ENCODE results near the gene G0S2. TPM values are rescaled to one million over a fixed set of nuclear protein-coding genes. Genes with fewer than 3 reads are reported as not detected.

G0S2 gene
- total and polyA plus RNA-seq, 2 of the 8 experiments (the other 6 are each of a cell fraction or from before 2014, with no cell fraction given), result 1.0 to 1.7 TPM

DNA sequence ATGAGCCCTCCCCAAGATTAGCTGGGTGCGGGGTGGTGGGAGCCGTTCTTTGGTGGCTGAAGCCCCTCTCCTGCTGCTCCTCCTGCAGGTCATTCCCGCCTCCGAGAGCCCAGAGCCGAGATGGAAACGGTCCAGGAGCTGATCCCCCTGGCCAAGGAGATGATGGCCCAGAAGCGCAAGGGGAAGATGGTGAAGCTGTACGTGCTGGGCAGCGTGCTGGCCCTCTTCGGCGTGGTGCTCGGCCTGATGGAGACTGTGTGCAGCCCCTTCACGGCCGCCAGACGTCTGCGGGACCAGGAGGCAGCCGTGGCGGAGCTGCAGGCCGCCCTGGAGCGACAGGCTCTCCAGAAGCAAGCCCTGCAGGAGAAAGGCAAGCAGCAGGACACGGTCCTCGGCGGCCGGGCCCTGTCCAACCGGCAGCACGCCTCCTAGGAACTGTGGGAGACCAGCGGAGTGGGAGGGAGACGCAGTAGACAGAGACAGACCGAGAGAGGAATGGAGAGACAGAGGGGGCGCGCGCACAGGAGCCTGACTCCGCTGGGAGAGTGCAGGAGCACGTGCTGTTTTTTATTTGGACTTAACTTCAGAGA lies 448 bp downstream of the G0S2 start:
- H3K4me2 ChIP-seq (ENCODE audit: insufficient read depth in 1 of 2, low read depth in 2 of 2, low read length in 2 of 2), result peak overlapping the region; percentile 96 to 98
- peak overlapping the region; percentile 45; the same call in 1 of the 2 replicates for H2BK5ac ChIP-seq (ENCODE audit: low read depth, low read length)
- H2AFZ ChIP-seq (ENCODE audit: low read length), result peak overlapping the region; percentile 67; the same call in 1 of the 2 replicates
- H3K79me1 ChIP-seq (ENCODE audit: low read depth, low read length), result no peaks in the 10 kb centered on the region
- peak overlapping the region; percentile 62; the same call in 1 of the 2 replicates for H4K8ac ChIP-seq (ENCODE audit: extremely low read depth, insufficient read depth, low read length)
- H3K23ac ChIP-seq (ENCODE audit: insufficient read length), result no peak overlapping the region
- H2BK20ac ChIP-seq (ENCODE audit: low read length), result 0 out of 2 replicates have a peak overlapping the region, but pooled peaks have one; percentile 8
- WGBS, 2 experiments (ENCODE audit: extremely low coverage in 1 of 2, insufficient coverage in 1 of 2, insufficient read length in 1 of 2, insufficient replicate concordance in 2 of 2, low coverage in 1 of 2, low lambda C conversion rate in 2 of 2, missing lambda C conversion rate in 1 of 2), result 3% methylated on average over 34 of the region's 34 CpGs; no CpG with 5 or more reads in 1 of the 2 experiments
- H3K27me3 ChIP-seq (replicated peaks in 1 of 4; ENCODE audit: control insufficient read depth in 3 of 4, extremely low read depth in 1 of 4, insufficient read depth in 3 of 4, low read length in 3 of 4), result peaks cover 18 to 46% (median 42%) of the 10 kb centered on the region in 4 experiments
- ChIA-PET CTCF (ENCODE audit: partially characterized antibody) (interaction anchor here (1.0 to 4.9 kb wide), 10 partner anchors 11 to 106 kb away, joined by 3 to 25 read pairs (median 5); no protein-coding TSS in a partner anchor), POLR2A (ENCODE audit: partially characterized antibody) (interaction anchor here (0.7 to 1.5 kb wide), 5 partner anchors 9 to 94 kb away, joined by 3 to 5 read pairs (median 4); no protein-coding TSS in a partner anchor)
- H2BK15ac ChIP-seq (ENCODE audit: low read length), result peak overlapping the region; percentile 4; the same call in 1 of the 2 replicates
- no peaks in the 10 kb centered on the region for H3K9me3 ChIP-seq (ENCODE audit: insufficient read depth in 2 of 2, low read depth in 1 of 2, low read length in 1 of 2)
- H3K23me2 ChIP-seq (ENCODE audit: low read depth, low read length), result peaks cover 10% of the 10 kb centered on the region
- no peak overlapping the region for H3K27ac ChIP-seq (ENCODE audit: low read depth, low read length)
- DNase-seq (ENCODE audit: low read depth in 1 of 2, low spot score in 2 of 2) (peak in 1 of 2 experiments; percentile 66), FAIRE-seq (no peak)
- no peak overlapping the region for H4K5ac ChIP-seq (ENCODE audit: insufficient read length, low read depth, low read length)
- H2AK5ac ChIP-seq (ENCODE audit: low read depth, low read length), result no peak overlapping the region
- peak overlapping the region; percentile 69; the same call in 1 of the 2 replicates for H2BK12ac ChIP-seq (ENCODE audit: low read depth, low read length)
- H3K14ac ChIP-seq (ENCODE audit: insufficient read length), result no peak overlapping the region
- peaks cover 0 to 4% (median 3%) of the 10 kb centered on the region in 4 experiments; a peak in 6 of 7 replicates for H3K4me1 ChIP-seq (replicated peaks in 1 of 4; ENCODE audit: control insufficient read depth in 3 of 4, insufficient read depth in 4 of 4, low read length in 3 of 4)
- H4K91ac ChIP-seq (replicated peaks; ENCODE audit: insufficient read length, low read length), result no peak overlapping the region
- no peaks in the 10 kb centered on the region for H3K79me2 ChIP-seq (ENCODE audit: control insufficient read depth in 1 of 2, insufficient read depth in 2 of 2, low read length in 2 of 2)
- no peaks in the 10 kb centered on the region for H3K36me3 ChIP-seq (ENCODE audit: control insufficient read depth in 2 of 4, insufficient read depth in 4 of 4, low read length in 3 of 4)
- H3K9ac ChIP-seq (replicated peaks in 1 of 4; ENCODE audit: extremely low read depth in 1 of 4, low read depth in 3 of 4, low read length in 3 of 4), result no peak overlapping the region; a peak in 1 of 7 replicates
- H2BK120ac ChIP-seq (replicated peaks; ENCODE audit: low read depth, low read length), result no peak overlapping the region
- H3K4ac ChIP-seq (replicated peaks; ENCODE audit: insufficient read length, low read depth, low read length), result no peak overlapping the region
- no peaks in the 10 kb centered on the region for H4K20me1 ChIP-seq (replicated peaks in 1 of 2; ENCODE audit: control insufficient read depth in 1 of 2, insufficient read depth in 2 of 2, low read length in 2 of 2)
- no peak overlapping the region for H3K56ac ChIP-seq (replicated peaks; ENCODE audit: insufficient read length, low read depth, low read length)
- H3K4me3 ChIP-seq (ENCODE audit: extremely low read depth in 1 of 4, insufficient read depth in 2 of 4, low read depth in 3 of 4, low read length in 4 of 4), result peak overlapping the region; percentile 40 to 64 (median 56)
- peak overlapping the region; percentile 26; the same call in 1 of the 2 replicates for H3K18ac ChIP-seq (ENCODE audit: extremely low read depth, low read length)
- TF ChIP-seq YY1 (IDR thresholded peaks at IDR 0.05; ENCODE audit: low read depth, low read length), result no peak
- TF ChIP-seq MAFK (IDR thresholded peaks at IDR 0.05; ENCODE audit: low read depth, low read length), result no peak
- TF ChIP-seq, protein P1, sequence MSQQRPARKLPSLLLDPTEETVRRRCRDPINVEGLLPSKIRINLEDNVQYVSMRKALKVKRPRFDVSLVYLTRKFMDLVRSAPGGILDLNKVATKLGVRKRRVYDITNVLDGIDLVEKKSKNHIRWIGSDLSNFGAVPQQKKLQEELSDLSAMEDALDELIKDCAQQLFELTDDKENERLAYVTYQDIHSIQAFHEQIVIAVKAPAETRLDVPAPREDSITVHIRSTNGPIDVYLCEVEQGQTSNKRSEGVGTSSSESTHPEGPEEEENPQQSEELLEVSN (IDR thresholded peaks at IDR 0.05), result peak; percentile 64
- no peak for TF ChIP-seq PHF8 (conservative IDR thresholded peaks at IDR 0.05; ENCODE audit: low read depth, low read length)
- peak; percentile 99 for TF ChIP-seq KDM4A (IDR thresholded peaks at IDR 0.05; ENCODE audit: low read depth, low read length, severe bottlenecking)
- no peak for TF ChIP-seq BCL11A (IDR thresholded peaks at IDR 0.05; ENCODE audit: low read depth in 2 of 2, low read length in 2 of 2)
- peak; percentile 70 for TF ChIP-seq ASH2L (IDR thresholded peaks at IDR 0.05; ENCODE audit: low read length)
- TF ChIP-seq MAX (IDR thresholded peaks at IDR 0.05), result peak; percentile 85
- no peak for TF ChIP-seq KDM1A (IDR thresholded peaks at IDR 0.05; ENCODE audit: borderline replicate concordance, low read length)
- TF ChIP-seq TCF12 (IDR thresholded peaks at IDR 0.05; ENCODE audit: low read depth, low read length), result no peak
- TF ChIP-seq SAP30 (IDR thresholded peaks at IDR 0.05; ENCODE audit: insufficient read depth, insufficient replicate concordance, low read length), result peak; percentile 14

Data from H1 (cell line).